Transverse colon (tissue), 4 donors: ENCODE results near the gene ZNF318. TPM values are rescaled to one million over a fixed set of nuclear protein-coding genes. Genes with fewer than 3 reads are reported as not detected.

Experiments
- DNase-seq: peaks from one replicate; pipeline ENCODE4 v3.0.0-alpha.2; 2019
- H3K27ac ChIP-seq, 4 donors: fragments of 200-600 bp; sonication (generic); 2 replicates each; pipeline ENCODE4 v1.5.1; 2016 to 2018; ENCODE audit warnings: inconsistent platforms in 4 of 4
- H3K27me3 ChIP-seq: fragments of 200-600 bp; sonication (generic); 2 replicates; pipeline ENCODE4 v1.5.1; 2017; ENCODE audit warnings: inconsistent platforms
- H3K36me3 ChIP-seq, 4 donors: fragments of 200-600 bp; sonication (generic); 2 replicates each; pipeline ENCODE4 v1.5.1; 2017 to 2019; ENCODE audit warnings: inconsistent platforms in 4 of 4
- H3K4me1 ChIP-seq, 4 donors: fragments of 200-600 bp; sonication (generic); 2 replicates each; pipeline ENCODE4 v1.5.1; 2017 to 2020; ENCODE audit warnings: inconsistent platforms in 4 of 4
- H3K4me3 ChIP-seq, 4 donors: fragments of 200-600 bp; sonication (generic); 1 replicate in 1 of 4; 2 replicates in 3 of 4; pipeline versions ENCODE4 v1.5.1 to v1.6.1; 2017 to 2019; ENCODE audit warnings: inconsistent platforms in 4 of 4
- H3K9me3 ChIP-seq, 2 donors: fragments of 200-600 bp; sonication (generic); 2 replicates each; pipeline ENCODE4 v1.5.1; 2017 to 2019; ENCODE audit warnings: inconsistent platforms in 2 of 2
- CTCF ChIP-seq, 5 experiments: fragments of 200-600 bp in 3 of 5; fragments of 450-650 bp in 2 of 5; sonication (generic) in 3 of 5; IDR thresholded peaks; 1 replicate in 2 of 5; 2 replicates in 3 of 5; pipeline ENCODE4 v1.5.1; 2016 to 2017; ENCODE audit warnings: antibody characterized with exemption in 5 of 5, inconsistent platforms in 3 of 5, mild to moderate bottlenecking in 2 of 5, moderate library complexity in 1 of 5
- EP300 ChIP-seq: sonication (generic); formaldehyde crosslinking; IDR thresholded peaks from one replicate; pipeline ENCODE4 v1.6.1; 2017; ENCODE audit warnings: antibody characterized with exemption, low read depth
- POLR2A ChIP-seq: fragments of 450-650 bp; IDR thresholded peaks from one replicate; pipeline ENCODE4 v1.6.1; 2016; ENCODE audit warnings: antibody characterized with exemption, mild to moderate bottlenecking, moderate library complexity
- POLR2AphosphoS5 ChIP-seq, 3 donors: sonication (generic); formaldehyde crosslinking; IDR thresholded peaks; one replicate each; pipeline ENCODE4 v1.6.1; 2016; ENCODE audit warnings: antibody characterized with exemption in 3 of 3
- WGBS, 2 donors: methylation state at CpG; one replicate each; pipeline ENCODE4 v1.1.5; 2018; ENCODE audit warnings: low coverage in 1 of 2; 5-methylcytosine and 5-hydroxymethylcytosine counted together
- in situ Hi-C, 4 donors: fragments of 200-750 bp; cut with MboI; loops; one replicate each; pipeline versions ENCODE4 v1.15.0 to v1.15.1; 2017; ENCODE audit warnings: low sequenced_read_pairs in 3 of 4, low pct_ligation_motif_present in 1 of 4, low pct_unique_long_range_greater_than_20kb in 1 of 4
- intact Hi-C: fragments of 100-400 bp; cut with DNase I; formaldehyde crosslinking; loops from one replicate; pipeline ENCODE4 v1.15.1; 2023; ENCODE audit warnings: low total_unique reads
- small RNA-seq, 4 donors: library from RNA; depleted of rRNA; stranded (forward); fragments of <200 nt; gene quantifications; one replicate each; pipeline ENCODE3, GENCODE V24; 2016
- total RNA-seq, 4 donors: library from RNA; depleted of rRNA; stranded (reverse); fragments of >200 nt; gene quantifications; one replicate each; pipeline ENCODE4 v1.1.0, GENCODE V29; 2016

ZNF318 gene
- total RNA-seq, 4 donors from 2014 or later: 13.0 to 17.5 (median 15.4) TPM

- H3K27me3 ChIP-seq: peaks cover 13% of the 10 kb centered on the region
Observed at GRCh38 chr6:43286456-43286979, 82.9 kb downstream of the ZNF318 start.

More at GRCh38 chr6:43286456-43286979, 82.9 kb downstream of the ZNF318 start:
- intact Hi-C loops: no loop called here
- Histone ChIP-seq H3K4me3 (no peak overlapping the region), H3K4me1 (peaks cover 6 to 36% (median 17%) of the 10 kb centered on the region in 4 donors), H3K36me3 (no peaks in the 10 kb centered on the region), H3K27ac (peak overlapping the region in 1 of 4 donors; percentile 56), H3K9me3 (no peaks in the 10 kb centered on the region)
- no peak for DNase-seq
- TF ChIP-seq EP300 (no peak), POLR2A (no peak), CTCF (IDR thresholded peaks at IDR 0.05) (no peak), POLR2AphosphoS5 (IDR thresholded peaks at IDR 0.05) (no peak)
- 93% methylated on average over 3 of the region's 6 CpGs; no CpG with 5 or more reads in 1 of the 2 donors for WGBS, 2 donors
- in situ Hi-C loops: no loop called here

Small RNA genes lying within 50 kb of the gene (small RNA-seq; reads per million reads assigned to genes)
- gene AL590383.1 (0 reads per million in 4 donors), gene RPL12P47 (0 reads per million in 4 donors)

Other genes starting within 250 kb of the ZNF318 start
- 10 to 100 TPM; 26.7 to 32.6 (median 29.6) TPM for gene SRF, start 198.4 kb downstream of the ZNF318 start, total RNA-seq
- gene CUL9, start 187.5 kb downstream of the ZNF318 start, total RNA-seq: 10 to 100 TPM; 41.1 to 69.9 (median 50.3) TPM
- gene DNPH1, start 140.2 kb downstream of the ZNF318 start, total RNA-seq: 100 to 1,000 TPM in 3 of 4 donors, 10 to 100 TPM in 1; 16.1 to 367 (median 128) TPM
- 1 to 10 TPM in 1 of 4 donors, under 1 TPM in 3; 0.20 to 1.1 (median 0.36) TPM for gene TTBK1, start 126.2 kb downstream of the ZNF318 start, total RNA-seq
- gene SLC22A7, start 71.4 kb downstream of the ZNF318 start, total RNA-seq: not detected
- 1 to 10 TPM in 1 of 4 donors, under 1 TPM in 1, not detected in 2; 0.82 to 1.4 TPM for gene CRIP3, start 60.8 kb downstream of the ZNF318 start, total RNA-seq
- gene ABCC10, start 57.9 kb upstream of the ZNF318 start, total RNA-seq: 10 to 100 TPM; 28.0 to 56.9 (median 33.7) TPM
- gene DLK2, start 85.9 kb upstream of the ZNF318 start, total RNA-seq: 1 to 10 TPM in 1 of 4 donors, under 1 TPM in 1, not detected in 2; 0.95 to 1.1 TPM
- 10 to 100 TPM; 10.9 to 22.4 (median 17.9) TPM for gene TJAP1, start 107.9 kb upstream of the ZNF318 start, total RNA-seq
- gene LRRC73, start 140.7 kb upstream of the ZNF318 start, total RNA-seq: under 1 TPM in 2 of 4 donors, not detected in 2; 0.60 to 0.96 TPM
- gene YIPF3, start 147.3 kb upstream of the ZNF318 start, total RNA-seq: 100 to 1,000 TPM in 3 of 4 donors, 10 to 100 TPM in 1; 83.4 to 146 (median 103) TPM
- 10 to 100 TPM in 3 of 4 donors, 1 to 10 TPM in 1; 7.4 to 24.7 (median 15.5) TPM for gene POLR1C, start 147.4 kb upstream of the ZNF318 start, total RNA-seq
- 10 to 100 TPM; 11.3 to 25.1 (median 17.6) TPM for gene XPO5, start 206.4 kb upstream of the ZNF318 start, total RNA-seq
- 10 to 100 TPM in 1 of 4 donors, 1 to 10 TPM in 3; 2.2 to 10.6 (median 7.0) TPM for gene POLH, start 206.5 kb upstream of the ZNF318 start, total RNA-seq